ENCODE results near the gene NOS3.

DNA sequence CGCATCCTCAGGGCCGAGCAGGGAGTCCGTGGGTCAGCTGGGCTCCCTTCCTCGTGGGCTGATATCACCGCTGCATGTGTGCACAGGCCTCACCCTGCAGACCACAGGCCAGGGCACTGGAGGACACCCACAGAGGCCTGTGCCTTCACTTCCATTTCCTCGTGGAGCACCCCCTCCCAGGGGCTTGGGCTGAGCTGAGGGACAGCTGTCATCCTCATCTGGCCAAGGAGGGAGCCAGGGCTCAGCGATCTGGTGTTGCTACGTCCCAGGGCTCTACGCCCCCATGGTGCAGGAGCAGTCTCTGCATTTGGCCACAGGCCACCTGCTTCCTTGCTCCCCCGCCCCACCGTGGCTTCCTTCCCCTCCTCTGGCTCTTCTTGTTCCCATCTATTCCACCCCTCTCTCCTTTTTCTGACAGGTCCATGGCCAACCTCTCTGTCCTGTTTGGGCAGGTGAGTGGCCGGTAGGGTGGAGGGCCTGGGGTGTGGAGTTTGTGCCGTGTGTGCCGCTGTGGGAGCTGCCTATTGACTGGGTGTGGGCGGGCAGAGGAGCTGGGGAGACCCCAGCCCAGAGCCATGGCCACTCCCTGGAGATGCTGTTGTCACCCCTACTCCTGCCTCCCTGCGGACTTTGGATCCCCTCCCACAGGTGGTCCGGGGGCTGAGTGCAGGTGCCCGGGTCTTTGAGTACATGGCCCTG, 49.2 kb downstream of the NOS3 start:
- TF ChIP-seq TAF1 (IDR thresholded peaks at IDR 0.05; ENCODE audit: low read depth), result no peak
- TF ChIP-seq MXI1 (conservative IDR thresholded peaks at IDR 0.05; ENCODE audit: poor library complexity, severe bottlenecking), result no peak
- TF ChIP-seq POLR2AphosphoS5 (IDR thresholded peaks at IDR 0.05), result no peak
- TF ChIP-seq, protein P1, sequence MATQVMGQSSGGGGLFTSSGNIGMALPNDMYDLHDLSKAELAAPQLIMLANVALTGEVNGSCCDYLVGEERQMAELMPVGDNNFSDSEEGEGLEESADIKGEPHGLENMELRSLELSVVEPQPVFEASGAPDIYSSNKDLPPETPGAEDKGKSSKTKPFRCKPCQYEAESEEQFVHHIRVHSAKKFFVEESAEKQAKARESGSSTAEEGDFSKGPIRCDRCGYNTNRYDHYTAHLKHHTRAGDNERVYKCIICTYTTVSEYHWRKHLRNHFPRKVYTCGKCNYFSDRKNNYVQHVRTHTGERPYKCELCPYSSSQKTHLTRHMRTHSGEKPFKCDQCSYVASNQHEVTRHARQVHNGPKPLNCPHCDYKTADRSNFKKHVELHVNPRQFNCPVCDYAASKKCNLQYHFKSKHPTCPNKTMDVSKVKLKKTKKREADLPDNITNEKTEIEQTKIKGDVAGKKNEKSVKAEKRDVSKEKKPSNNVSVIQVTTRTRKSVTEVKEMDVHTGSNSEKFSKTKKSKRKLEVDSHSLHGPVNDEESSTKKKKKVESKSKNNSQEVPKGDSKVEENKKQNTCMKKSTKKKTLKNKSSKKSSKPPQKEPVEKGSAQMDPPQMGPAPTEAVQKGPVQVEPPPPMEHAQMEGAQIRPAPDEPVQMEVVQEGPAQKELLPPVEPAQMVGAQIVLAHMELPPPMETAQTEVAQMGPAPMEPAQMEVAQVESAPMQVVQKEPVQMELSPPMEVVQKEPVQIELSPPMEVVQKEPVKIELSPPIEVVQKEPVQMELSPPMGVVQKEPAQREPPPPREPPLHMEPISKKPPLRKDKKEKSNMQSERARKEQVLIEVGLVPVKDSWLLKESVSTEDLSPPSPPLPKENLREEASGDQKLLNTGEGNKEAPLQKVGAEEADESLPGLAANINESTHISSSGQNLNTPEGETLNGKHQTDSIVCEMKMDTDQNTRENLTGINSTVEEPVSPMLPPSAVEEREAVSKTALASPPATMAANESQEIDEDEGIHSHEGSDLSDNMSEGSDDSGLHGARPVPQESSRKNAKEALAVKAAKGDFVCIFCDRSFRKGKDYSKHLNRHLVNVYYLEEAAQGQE (IDR thresholded peaks at IDR 0.05; ENCODE audit: borderline replicate concordance), result no peak
- no peak for TF ChIP-seq CTCF (IDR thresholded peaks at IDR 0.05; ENCODE audit: poor library complexity, severe bottlenecking)
